Measurements from ENCODE around the gene UQCR10.

DNA sequence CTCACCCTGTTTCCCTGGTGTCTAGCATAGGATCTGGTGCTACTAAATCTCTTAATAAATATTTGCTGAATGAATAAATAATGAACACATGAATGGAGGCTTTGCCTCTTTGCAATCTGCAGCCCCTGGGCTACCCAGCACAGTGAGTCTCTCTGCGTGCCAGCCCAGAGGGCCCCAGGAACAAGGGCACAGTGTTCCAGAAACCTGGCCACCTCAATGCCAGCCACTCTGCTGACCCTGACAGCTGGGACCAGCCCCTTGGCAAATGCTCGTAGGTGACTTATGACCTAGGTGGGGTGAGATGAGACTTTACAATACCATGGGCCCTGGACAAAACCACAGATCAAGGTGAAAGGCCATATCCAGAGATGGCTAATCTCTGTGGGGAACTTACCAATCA is 31.6 kb downstream of the UQCR10 start:
- TF ChIP-seq, protein P1, sequence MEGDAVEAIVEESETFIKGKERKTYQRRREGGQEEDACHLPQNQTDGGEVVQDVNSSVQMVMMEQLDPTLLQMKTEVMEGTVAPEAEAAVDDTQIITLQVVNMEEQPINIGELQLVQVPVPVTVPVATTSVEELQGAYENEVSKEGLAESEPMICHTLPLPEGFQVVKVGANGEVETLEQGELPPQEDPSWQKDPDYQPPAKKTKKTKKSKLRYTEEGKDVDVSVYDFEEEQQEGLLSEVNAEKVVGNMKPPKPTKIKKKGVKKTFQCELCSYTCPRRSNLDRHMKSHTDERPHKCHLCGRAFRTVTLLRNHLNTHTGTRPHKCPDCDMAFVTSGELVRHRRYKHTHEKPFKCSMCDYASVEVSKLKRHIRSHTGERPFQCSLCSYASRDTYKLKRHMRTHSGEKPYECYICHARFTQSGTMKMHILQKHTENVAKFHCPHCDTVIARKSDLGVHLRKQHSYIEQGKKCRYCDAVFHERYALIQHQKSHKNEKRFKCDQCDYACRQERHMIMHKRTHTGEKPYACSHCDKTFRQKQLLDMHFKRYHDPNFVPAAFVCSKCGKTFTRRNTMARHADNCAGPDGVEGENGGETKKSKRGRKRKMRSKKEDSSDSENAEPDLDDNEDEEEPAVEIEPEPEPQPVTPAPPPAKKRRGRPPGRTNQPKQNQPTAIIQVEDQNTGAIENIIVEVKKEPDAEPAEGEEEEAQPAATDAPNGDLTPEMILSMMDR (IDR thresholded peaks at IDR 0.05 in 2 of 3, conservative IDR thresholded peaks at IDR 0.05 in 1 of 3; ENCODE audit: borderline replicate concordance in 1 of 3, insufficient read depth in 1 of 3, low read depth in 2 of 3, low read length in 2 of 3), result no peak
- TF ChIP-seq POLR2AphosphoS5 (IDR thresholded peaks at IDR 0.05; ENCODE audit: low read depth, low read length), result no peak
- TF ChIP-seq ELF1 (IDR thresholded peaks at IDR 0.05; ENCODE audit: borderline replicate concordance, low read depth), result no peak
- TF ChIP-seq, protein P2, sequence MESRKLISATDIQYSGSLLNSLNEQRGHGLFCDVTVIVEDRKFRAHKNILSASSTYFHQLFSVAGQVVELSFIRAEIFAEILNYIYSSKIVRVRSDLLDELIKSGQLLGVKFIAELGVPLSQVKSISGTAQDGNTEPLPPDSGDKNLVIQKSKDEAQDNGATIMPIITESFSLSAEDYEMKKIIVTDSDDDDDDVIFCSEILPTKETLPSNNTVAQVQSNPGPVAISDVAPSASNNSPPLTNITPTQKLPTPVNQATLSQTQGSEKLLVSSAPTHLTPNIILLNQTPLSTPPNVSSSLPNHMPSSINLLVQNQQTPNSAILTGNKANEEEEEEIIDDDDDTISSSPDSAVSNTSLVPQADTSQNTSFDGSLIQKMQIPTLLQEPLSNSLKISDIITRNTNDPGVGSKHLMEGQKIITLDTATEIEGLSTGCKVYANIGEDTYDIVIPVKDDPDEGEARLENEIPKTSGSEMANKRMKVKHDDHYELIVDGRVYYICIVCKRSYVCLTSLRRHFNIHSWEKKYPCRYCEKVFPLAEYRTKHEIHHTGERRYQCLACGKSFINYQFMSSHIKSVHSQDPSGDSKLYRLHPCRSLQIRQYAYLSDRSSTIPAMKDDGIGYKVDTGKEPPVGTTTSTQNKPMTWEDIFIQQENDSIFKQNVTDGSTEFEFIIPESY (IDR thresholded peaks at IDR 0.05; ENCODE audit: extremely low read depth, insufficient replicate concordance, low read length), result no peak
- TF ChIP-seq FOSL1 (IDR thresholded peaks at IDR 0.05; ENCODE audit: low read depth), result no peak
- no peak for TF ChIP-seq SRF (IDR thresholded peaks at IDR 0.05; ENCODE audit: low read depth)
- TF ChIP-seq EZH2 (IDR thresholded peaks at IDR 0.05), result no peak
- TF ChIP-seq, protein P3, sequence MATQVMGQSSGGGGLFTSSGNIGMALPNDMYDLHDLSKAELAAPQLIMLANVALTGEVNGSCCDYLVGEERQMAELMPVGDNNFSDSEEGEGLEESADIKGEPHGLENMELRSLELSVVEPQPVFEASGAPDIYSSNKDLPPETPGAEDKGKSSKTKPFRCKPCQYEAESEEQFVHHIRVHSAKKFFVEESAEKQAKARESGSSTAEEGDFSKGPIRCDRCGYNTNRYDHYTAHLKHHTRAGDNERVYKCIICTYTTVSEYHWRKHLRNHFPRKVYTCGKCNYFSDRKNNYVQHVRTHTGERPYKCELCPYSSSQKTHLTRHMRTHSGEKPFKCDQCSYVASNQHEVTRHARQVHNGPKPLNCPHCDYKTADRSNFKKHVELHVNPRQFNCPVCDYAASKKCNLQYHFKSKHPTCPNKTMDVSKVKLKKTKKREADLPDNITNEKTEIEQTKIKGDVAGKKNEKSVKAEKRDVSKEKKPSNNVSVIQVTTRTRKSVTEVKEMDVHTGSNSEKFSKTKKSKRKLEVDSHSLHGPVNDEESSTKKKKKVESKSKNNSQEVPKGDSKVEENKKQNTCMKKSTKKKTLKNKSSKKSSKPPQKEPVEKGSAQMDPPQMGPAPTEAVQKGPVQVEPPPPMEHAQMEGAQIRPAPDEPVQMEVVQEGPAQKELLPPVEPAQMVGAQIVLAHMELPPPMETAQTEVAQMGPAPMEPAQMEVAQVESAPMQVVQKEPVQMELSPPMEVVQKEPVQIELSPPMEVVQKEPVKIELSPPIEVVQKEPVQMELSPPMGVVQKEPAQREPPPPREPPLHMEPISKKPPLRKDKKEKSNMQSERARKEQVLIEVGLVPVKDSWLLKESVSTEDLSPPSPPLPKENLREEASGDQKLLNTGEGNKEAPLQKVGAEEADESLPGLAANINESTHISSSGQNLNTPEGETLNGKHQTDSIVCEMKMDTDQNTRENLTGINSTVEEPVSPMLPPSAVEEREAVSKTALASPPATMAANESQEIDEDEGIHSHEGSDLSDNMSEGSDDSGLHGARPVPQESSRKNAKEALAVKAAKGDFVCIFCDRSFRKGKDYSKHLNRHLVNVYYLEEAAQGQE (IDR thresholded peaks at IDR 0.05; ENCODE audit: low read depth), result no peak
- no peak for TF ChIP-seq TCF7L2 (IDR thresholded peaks at IDR 0.05; ENCODE audit: borderline replicate concordance, extremely low read depth, insufficient read depth, insufficient read length)
- TF ChIP-seq POLR2A (IDR thresholded peaks at IDR 0.05; ENCODE audit: borderline replicate concordance, extremely low read depth, insufficient read depth, insufficient read length), result no peak
- no peak for TF ChIP-seq YY1 (IDR thresholded peaks at IDR 0.05; ENCODE audit: extremely low read depth, insufficient replicate concordance, low read depth, low read length)

Data from HCT116 (cell line).